NCI-H2196 treated with DMSO at 0.1 percent for 48 hours (cell line): ENCODE measurements around the gene PRPF18.

Source experiments
- DNase-seq: peaks from one replicate; lab custom pipeline; 2025; ENCODE audit not compliant: unreplicated experiment; lab: John Stamatoyannopoulos, UW

The PRPF18 gene

DNA sequence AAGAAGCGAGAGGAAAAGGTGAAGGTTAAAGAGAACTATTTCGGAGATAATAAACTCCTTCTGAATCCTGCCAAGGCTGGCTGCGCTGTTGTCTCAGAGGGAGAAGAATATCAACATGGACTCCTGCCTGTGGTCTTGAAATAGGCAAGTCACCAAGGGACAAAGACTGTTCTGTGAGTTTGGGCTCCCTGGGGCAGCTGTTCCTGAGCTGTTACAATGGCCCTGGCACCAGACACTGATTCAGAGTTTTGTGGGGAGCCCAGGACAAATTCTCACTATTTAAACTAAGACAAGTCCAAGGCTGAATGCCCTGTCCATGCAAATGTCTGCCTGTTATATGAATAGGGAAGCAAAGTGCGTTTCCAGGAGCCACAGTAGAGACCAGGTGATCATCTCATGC, 81.4 kb downstream of the PRPF18 start:
- DNase-seq, result no peak

DNA sequence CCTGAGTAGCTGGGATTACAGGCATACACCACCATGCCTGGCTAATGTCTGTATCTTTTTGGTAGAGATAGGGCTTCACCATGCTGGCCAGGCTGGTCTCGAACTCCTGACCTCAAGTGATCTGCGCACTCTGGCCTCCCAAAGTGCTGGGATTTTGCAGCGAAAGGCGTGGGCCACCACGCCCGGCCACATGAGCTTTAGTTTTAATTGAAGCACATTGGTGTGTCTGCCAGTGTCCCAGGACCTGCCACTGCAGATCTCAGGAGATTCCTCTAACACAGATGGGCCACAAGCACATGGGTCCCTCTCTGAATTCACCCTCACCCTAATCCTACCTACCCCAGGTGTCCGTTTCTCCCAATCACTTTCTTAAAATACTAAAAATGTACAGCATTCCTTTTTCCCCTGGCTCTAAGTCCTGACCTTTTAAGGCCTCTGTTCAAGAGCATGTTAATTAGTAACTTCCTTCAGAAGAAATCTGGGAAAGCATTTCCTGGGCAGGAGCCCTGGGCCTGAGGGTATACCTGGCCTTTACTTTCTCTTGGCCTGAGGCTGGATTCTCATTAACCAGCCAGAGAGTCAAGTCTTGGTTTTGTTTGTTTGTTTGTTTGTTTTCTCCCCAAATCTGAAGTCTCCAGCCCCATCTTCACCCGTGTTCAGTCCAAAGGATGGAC, 82.6 kb downstream of the PRPF18 start:
- no peak for DNase-seq

DNA sequence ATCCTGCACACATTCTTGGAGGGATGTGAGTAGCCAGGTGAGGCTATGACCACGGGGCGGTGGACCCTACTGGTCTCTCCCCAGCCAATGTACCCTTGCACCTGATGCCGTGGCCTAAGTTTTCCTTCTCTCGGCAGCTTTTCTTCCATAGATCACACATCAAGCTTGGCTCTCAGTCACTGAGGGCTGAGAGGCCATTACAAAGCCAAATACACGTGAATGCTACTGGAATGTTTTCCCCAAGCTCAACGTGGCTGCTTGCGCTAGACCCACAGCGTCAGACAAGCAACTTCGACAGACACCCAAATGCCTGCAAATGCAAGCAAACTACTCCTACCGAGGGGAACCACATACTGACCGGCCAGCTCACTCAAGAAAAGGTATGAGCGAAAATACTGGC, 83.1 kb downstream of the PRPF18 start:
- DNase-seq, result no peak

GRCh38 chr10:13670311-13670710, 83.5 kb downstream of the PRPF18 start:
- DNase-seq, result no peak

- DNase-seq, result no peak
These were observed 85.1 kb downstream of the PRPF18 start for GRCh38 chr10:13671904-13672303.

- DNase-seq, result no peak
These were observed 85.8 kb downstream of the PRPF18 start for GRCh38 chr10:13672548-13672947.

- no peak for DNase-seq
These were observed 86.4 kb downstream of the PRPF18 start for GRCh38 chr10:13673156-13673555.

GRCh38 chr10:13674645-13675588, 88.2 kb downstream of the PRPF18 start:
- no peak for DNase-seq

DNA sequence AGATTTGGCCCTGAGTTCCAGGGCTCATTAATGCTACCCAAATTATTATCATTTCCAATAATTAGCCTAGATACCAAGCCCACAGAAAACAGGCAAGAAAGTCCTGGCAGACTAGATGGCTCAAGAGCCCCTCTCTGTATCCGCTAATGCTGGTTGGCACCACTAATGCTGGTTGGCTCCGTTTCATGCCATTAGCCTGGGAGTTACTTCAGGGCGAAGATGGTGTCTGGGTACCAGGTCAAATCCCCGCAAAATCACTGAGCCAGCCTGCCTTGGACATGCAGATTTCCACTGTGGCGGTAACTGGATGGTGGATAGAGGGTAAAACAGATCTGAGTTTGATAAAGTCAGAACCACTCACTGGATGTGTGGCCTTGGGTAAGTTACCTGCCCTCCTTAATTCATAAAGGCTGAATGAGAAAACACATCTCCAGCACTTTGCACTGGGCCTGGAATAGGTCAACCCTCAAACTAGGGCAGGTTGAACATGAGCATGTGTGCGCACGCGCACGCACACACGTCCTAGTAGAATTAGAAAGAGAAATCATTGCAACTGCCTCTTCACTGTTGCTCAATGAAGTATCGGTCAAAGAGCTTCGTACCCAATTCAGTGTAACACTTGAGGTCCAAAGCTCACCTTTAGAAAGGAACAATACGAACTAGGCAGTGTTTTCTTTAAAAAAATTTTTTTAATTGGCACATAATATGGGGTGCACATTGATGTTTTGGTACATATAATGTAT, 91.5 kb downstream of the PRPF18 start:
- DNase-seq, result no peak
